ENCODE measurements around the gene NAP1L1. TPM values are rescaled to one million over a fixed set of nuclear protein-coding genes. Genes with fewer than 3 reads are reported as not detected.

The NAP1L1 gene, protein sequence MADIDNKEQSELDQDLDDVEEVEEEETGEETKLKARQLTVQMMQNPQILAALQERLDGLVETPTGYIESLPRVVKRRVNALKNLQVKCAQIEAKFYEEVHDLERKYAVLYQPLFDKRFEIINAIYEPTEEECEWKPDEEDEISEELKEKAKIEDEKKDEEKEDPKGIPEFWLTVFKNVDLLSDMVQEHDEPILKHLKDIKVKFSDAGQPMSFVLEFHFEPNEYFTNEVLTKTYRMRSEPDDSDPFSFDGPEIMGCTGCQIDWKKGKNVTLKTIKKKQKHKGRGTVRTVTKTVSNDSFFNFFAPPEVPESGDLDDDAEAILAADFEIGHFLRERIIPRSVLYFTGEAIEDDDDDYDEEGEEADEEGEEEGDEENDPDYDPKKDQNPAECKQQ
- 237 and 415 TPM in 2 replicates for total RNA-seq

DNA sequence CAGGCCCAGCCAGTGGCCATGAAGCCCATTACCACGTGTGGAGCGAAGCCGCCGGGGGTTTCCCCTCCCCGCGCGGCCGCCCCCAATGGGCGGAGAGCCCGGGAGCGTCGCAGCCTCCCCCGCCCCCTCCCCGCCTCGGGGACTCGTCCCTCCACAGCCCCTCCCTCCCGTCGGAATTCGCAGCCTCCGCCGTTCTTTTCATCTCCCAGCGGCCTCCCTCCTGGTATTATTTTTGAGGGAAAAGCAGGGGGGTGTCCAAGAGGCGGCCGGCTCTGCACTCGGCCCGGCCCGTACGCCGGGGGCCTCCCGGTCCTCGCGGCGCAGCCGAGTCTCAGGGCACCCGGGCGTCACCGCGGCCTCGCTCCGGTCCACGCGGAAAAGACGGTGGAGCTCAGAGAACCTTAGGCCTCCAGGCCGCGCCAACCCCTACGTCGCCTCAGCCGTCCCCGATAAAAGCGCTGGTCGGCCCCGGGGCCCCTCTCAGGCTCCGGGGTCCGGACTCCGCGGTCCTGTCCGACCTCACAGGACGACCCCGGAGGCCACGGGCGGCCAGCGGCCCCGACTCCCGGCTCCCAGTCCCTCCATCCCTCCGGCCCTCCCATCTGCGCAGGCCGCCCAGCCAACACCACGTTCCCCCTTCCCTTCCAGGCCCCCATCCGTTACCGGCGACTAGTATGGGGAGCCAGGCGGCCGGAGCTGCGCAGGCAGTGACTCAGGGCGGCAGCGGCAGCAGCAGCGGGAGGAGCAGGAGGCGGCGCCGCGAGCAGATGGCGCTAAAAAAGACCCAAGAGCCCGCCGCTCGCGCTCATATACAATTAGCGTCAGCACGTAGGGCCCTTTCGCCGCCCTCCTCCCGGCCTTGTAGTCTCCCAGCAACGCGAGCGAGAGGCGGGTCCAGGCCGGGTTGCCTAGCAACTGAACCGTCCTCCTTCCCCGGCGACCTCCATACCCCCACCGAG lies at the start of gene NAP1L1:
Gene NAP1L1 (minus strand): TSS at position 782 of the 959 bp plus-strand sequence. CDS start 10,466 bp downstream, outside the sequence.

DNA sequence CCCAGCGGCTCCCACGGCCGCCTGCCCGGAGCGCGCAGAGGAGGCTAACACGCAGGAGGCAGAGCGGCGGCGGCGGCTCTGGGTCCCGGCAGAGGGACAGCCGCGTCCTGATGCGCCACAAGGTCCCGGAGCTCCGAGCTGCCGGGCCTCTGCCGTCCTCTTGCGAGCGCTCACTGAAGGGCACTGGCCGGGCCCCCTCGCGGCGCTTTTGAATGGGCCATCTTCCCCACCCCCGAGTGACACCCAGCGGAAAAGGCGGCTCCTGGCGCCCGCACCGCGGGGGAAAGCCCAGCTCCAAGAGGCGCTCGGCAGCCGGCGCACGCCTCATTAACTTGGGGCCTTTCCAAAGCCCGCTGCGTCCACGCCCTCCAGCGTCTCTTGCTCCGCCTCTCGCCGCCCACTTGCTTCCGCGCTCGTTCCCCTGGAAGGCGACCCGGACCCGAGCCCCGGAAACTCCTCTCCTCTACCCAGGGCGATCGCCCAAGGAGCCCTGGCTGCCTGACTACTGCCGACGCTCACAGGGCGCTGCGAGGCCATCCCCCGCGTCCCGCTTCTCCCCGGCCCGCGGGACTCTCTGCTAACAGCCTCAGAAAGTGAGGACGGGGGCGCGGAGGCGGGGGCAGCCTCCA lies 53.0 kb downstream of the NAP1L1 start, which contains the start of gene PHLDA1:
Gene PHLDA1 (minus strand): TSS at position 363 of the 629 bp plus-strand sequence.

Other genes with a start within 250 kb of the NAP1L1 start
- 63.5 and 198 TPM in 2 replicates for gene PHLDA1, start 52.9 kb downstream of the NAP1L1 start, total RNA-seq

All from smooth muscle cell of the umbilical artery (primary cell).